SK-N-SH (cell line): Measurements from ENCODE around the gene PACSIN2. TPM values are rescaled to one million over a fixed set of nuclear protein-coding genes. Genes with fewer than 3 reads are reported as not detected.

ENCODE experiments used
- CTCF ChIA-PET: fragments of 300-600, 350-600 bp; formaldehyde crosslinking; extraction: SDS; loops from one replicate; lab custom pipeline; 2021; lab: Yijun Ruan, JAX
- POLR2A ChIA-PET: fragments of 350-600 bp; sonication (Branson Sonifier 250); formaldehyde crosslinking; extraction: SDS; loops from one replicate; lab custom pipeline; 2020; ENCODE audit warnings: antibody characterized with exemption, inconsistent platforms; lab: Yijun Ruan, JAX
- DNase-seq: peaks from one replicate; pipeline ENCODE4 v3.0.0; 2012
- H2AFZ ChIP-seq: fragments of 200-600 bp; sonication (generic); 2 replicates; pipeline ENCODE4 v1.8.1; 2016; ENCODE audit warnings: antibody characterized with exemption, mild to moderate bottlenecking, low read depth
- H3F3A ChIP-seq: fragments of 200-600 bp; sonication (generic); replicated peaks from 2 replicates; pipeline ENCODE3; 2016; ENCODE audit warnings: antibody characterized with exemption, mild to moderate bottlenecking; ENCODE audit not compliant: insufficient read depth
- H3K27ac ChIP-seq, 2 experiments: fragments of 200-500 bp in 1 of 2; fragments of 200-600 bp in 1 of 2; sonication (Bioruptor generic) in 1 of 2; sonication (generic), shearing (Covaris generic) in 1 of 2; 2 replicates each; pipeline versions ENCODE4 v1.5.1 to v1.6.1; 2014 to 2016; ENCODE audit warnings: low read depth in 2 of 2, inconsistent platforms in 1 of 2, low read length in 1 of 2, mild to moderate bottlenecking in 1 of 2, mixed read lengths in 1 of 2
- H3K27me3 ChIP-seq: fragments of 200-600 bp; sonication (generic), shearing (Covaris generic); 2 replicates; pipeline ENCODE4 v1.6.1; 2016; ENCODE audit warnings: mixed run types; ENCODE audit not compliant: insufficient read depth
- H3K36me3 ChIP-seq, 2 experiments: fragments of 200-500 bp in 1 of 2; fragments of 200-600 bp in 1 of 2; sonication (Bioruptor generic) in 1 of 2; sonication (generic) in 1 of 2; replicated peaks in 1 of 2; 2 replicates each; pipeline versions ENCODE3 to v1.5.1; 2014 to 2016; ENCODE audit warnings: low read length in 1 of 2, mild to moderate bottlenecking in 1 of 2; ENCODE audit not compliant: insufficient read depth in 2 of 2, control insufficient read depth in 1 of 2
- H3K4me1 ChIP-seq, 2 experiments: fragments of 200-500 bp in 1 of 2; fragments of 200-600 bp in 1 of 2; sonication (Bioruptor generic) in 1 of 2; sonication (generic), shearing (Covaris generic) in 1 of 2; 2 replicates each; pipeline versions ENCODE4 v1.5.1 to v1.6.1; 2014 to 2016; ENCODE audit warnings: low read depth in 1 of 2, low read length in 1 of 2, mixed run types in 1 of 2; ENCODE audit not compliant: insufficient read depth in 2 of 2, control insufficient read depth in 1 of 2
- H3K4me2 ChIP-seq: fragments of 200-600 bp; sonication (generic), shearing (Covaris generic); 2 replicates; pipeline ENCODE4 v1.6.1; 2017; ENCODE audit warnings: mixed run types
- H3K4me3 ChIP-seq, 2 experiments: fragments of 200-500 bp in 1 of 2; fragments of 200-600 bp in 1 of 2; sonication (Bioruptor generic) in 1 of 2; sonication (generic), shearing (Covaris generic) in 1 of 2; 2 replicates each; pipeline versions ENCODE4 v1.5.1 to v1.8.1; 2014 to 2016; ENCODE audit warnings: low read depth in 2 of 2, inconsistent platforms in 1 of 2, low read length in 1 of 2, mild to moderate bottlenecking in 1 of 2, mixed read lengths in 1 of 2, moderate library complexity in 1 of 2
- H3K79me2 ChIP-seq: fragments of 200-600 bp; sonication (generic); 2 replicates; pipeline ENCODE4 v1.8.1; 2017; ENCODE audit warnings: mild to moderate bottlenecking; ENCODE audit not compliant: insufficient read depth
- H3K9ac ChIP-seq: fragments of 200-600 bp; sonication (generic); 2 replicates; pipeline ENCODE4 v1.6.1; 2017; ENCODE audit warnings: mixed run types
- H3K9me2 ChIP-seq: fragments of 200-600 bp; sonication (generic); 2 replicates; pipeline ENCODE4 v1.6.1; 2017; ENCODE audit warnings: mixed run types
- H3K9me3 ChIP-seq: fragments of 200-600 bp; sonication (generic); 2 replicates; pipeline ENCODE4 v1.6.1; 2017; ENCODE audit warnings: mixed run types, mild to moderate bottlenecking, moderate library complexity
- H4K20me1 ChIP-seq: fragments of 200-600 bp; sonication (generic); 2 replicates; pipeline ENCODE4 v1.6.1; 2017; ENCODE audit warnings: mild to moderate bottlenecking, mixed run types; ENCODE audit not compliant: insufficient read depth
- EP300 ChIP-seq, 2 experiments: IDR thresholded peaks; 2 replicates each; pipeline versions ENCODE4 v1.4.0 to v1.6.1; 2012; ENCODE audit warnings: borderline replicate concordance in 1 of 2, low read depth in 1 of 2, low read length in 1 of 2
- EZH2phosphoT487 ChIP-seq: fragments of 200-600 bp; sonication (generic); IDR thresholded peaks from 2 replicates; pipeline ENCODE4 v1.6.1; 2017; ENCODE audit warnings: low read depth, mixed run types, mild to moderate bottlenecking, antibody characterized with exemption, moderate library complexity, borderline replicate concordance
- FOXM1 ChIP-seq: IDR thresholded peaks from 2 replicates; pipeline ENCODE4 v1.4.0; 2012; ENCODE audit warnings: low read depth, mild to moderate bottlenecking
- GATA2 ChIP-seq: sonication (generic); formaldehyde crosslinking; IDR thresholded peaks from 2 replicates; pipeline ENCODE4 v1.5.0; 2020; ENCODE audit warnings: mild to moderate bottlenecking, missing genetic modification reagents
- MAX ChIP-seq: IDR thresholded peaks from 2 replicates; pipeline ENCODE4 v1.4.0; 2012; ENCODE audit warnings: low read depth
- MEF2A ChIP-seq: IDR thresholded peaks from 2 replicates; pipeline ENCODE4 v1.4.0; 2012; ENCODE audit warnings: low read depth, borderline replicate concordance
- NFIC ChIP-seq: IDR thresholded peaks from 2 replicates; pipeline ENCODE4 v1.4.0; 2012; ENCODE audit warnings: borderline replicate concordance
- NRF1 ChIP-seq: IDR thresholded peaks from 2 replicates; pipeline ENCODE4 v1.6.1; 2012; ENCODE audit warnings: low read depth, mild to moderate bottlenecking, low read length
- PBX3 ChIP-seq: IDR thresholded peaks from 2 replicates; pipeline ENCODE4; 2012
- POLR2AphosphoS5 ChIP-seq: IDR thresholded peaks from 2 replicates; pipeline ENCODE4 v1.6.1; 2012; ENCODE audit warnings: low read depth, low read length
- RAD21 ChIP-seq: IDR thresholded peaks from 2 replicates; pipeline ENCODE4 v1.6.1; 2012; ENCODE audit warnings: mild to moderate bottlenecking, low read length
- RCOR1 ChIP-seq: fragments of 150-350 bp; IDR thresholded peaks from 2 replicates; pipeline ENCODE4 v1.6.1; 2017; ENCODE audit warnings: antibody characterized with exemption, low read length
- REST ChIP-seq: IDR thresholded peaks from 2 replicates; pipeline ENCODE4 v1.6.1; 2012; ENCODE audit warnings: mild to moderate bottlenecking, low read depth, low read length, moderate library complexity
- RFX5 ChIP-seq: IDR thresholded peaks from 2 replicates; pipeline ENCODE4 v1.6.1; 2012; ENCODE audit warnings: mild to moderate bottlenecking, improper control_type of control experiment, low read length
- RXRA ChIP-seq: IDR thresholded peaks from 2 replicates; pipeline ENCODE4 v1.4.0; 2012; ENCODE audit warnings: low read depth, mild to moderate bottlenecking, borderline replicate concordance
- SMC3 ChIP-seq: IDR thresholded peaks from 2 replicates; pipeline ENCODE4 v1.6.1; 2012; ENCODE audit warnings: low read depth, low read length, improper control_type of control experiment
- TAF1 ChIP-seq: IDR thresholded peaks from 2 replicates; pipeline ENCODE4 v1.6.1; 2012; ENCODE audit warnings: low read depth, mild to moderate bottlenecking, low read length, moderate library complexity, borderline replicate concordance
- TCF12 ChIP-seq: IDR thresholded peaks from 2 replicates; pipeline ENCODE4 v1.4.0; 2012
- TEAD4 ChIP-seq: IDR thresholded peaks from 2 replicates; pipeline ENCODE4 v1.4.0; 2012; ENCODE audit warnings: mild to moderate bottlenecking, borderline replicate concordance; ENCODE audit not compliant: insufficient read depth
- YY1 ChIP-seq: IDR thresholded peaks from 2 replicates; pipeline ENCODE4 v1.4.0; 2012; ENCODE audit warnings: low read depth, mild to moderate bottlenecking
- WGBS: methylation state at CpG from one replicate; pipeline ENCODE4 v1.1.6; 2017; ENCODE audit warnings: low lambda C conversion rate; 5-methylcytosine and 5-hydroxymethylcytosine counted together
- polyA plus RNA-seq, 3 experiments: library from polyadenylated mRNA; depleted of rRNA; stranded (reverse); fragments of >200 nt; gene quantifications; 2 replicates each; pipeline ENCODE4 v1.2.3, GENCODE V29; 2012

Gene PACSIN2
- polyA plus RNA-seq, 1 of the 3 experiments (the other 2 are of a cell fraction): 60.5 TPM

GRCh38 chr22:43036282-43036829 is 21.4 kb upstream of the PACSIN2 start:
- no peaks in the 10 kb centered on the region for H3K79me2 ChIP-seq
- no peaks in the 10 kb centered on the region for H4K20me1 ChIP-seq
- H3K27ac ChIP-seq: no peak overlapping the region
- H3K27me3 ChIP-seq: no peaks in the 10 kb centered on the region
- ChIA-PET POLR2A (no interaction called here), CTCF (no interaction called here)
- TF ChIP-seq RCOR1 (no peak), RXRA (no peak), YY1 (no peak), RAD21 (no peak), REST (no peak), MEF2A (no peak), FOXM1 (no peak), EZH2phosphoT487 (no peak), POLR2AphosphoS5 (no peak), EP300 (IDR thresholded peaks at IDR 0.05; ENCODE audit: borderline replicate concordance in 1 of 2, low read depth in 1 of 2, low read length in 1 of 2) (no peak), TCF12 (no peak), NRF1 (no peak), MAX (no peak), TEAD4 (no peak), RFX5 (no peak), NFIC (no peak), PBX3 (no peak), SMC3 (no peak), GATA2 (CRISPR knock-in tag) (no peak), TAF1 (no peak)
- H3K4me1 ChIP-seq: no peaks in the 10 kb centered on the region; a peak in 1 of 4 replicates
- no peaks in the 10 kb centered on the region for H3K9me2 ChIP-seq
- no CpG with 5 or more reads among the region's 19 CpGs for WGBS
- no peak overlapping the region for H2AFZ ChIP-seq
- no peaks in the 10 kb centered on the region for H3F3A ChIP-seq
- H3K4me3 ChIP-seq: no peak overlapping the region
- no peaks in the 10 kb centered on the region for H3K9me3 ChIP-seq
- no peak for DNase-seq
- no peak overlapping the region for H3K4me2 ChIP-seq
- no peaks in the 10 kb centered on the region for H3K36me3 ChIP-seq
- H3K9ac ChIP-seq: no peak overlapping the region
